Mucosa of descending colon (tissue), 3 donors: ENCODE results near the gene PDLIM7. TPM values are rescaled to one million over a fixed set of nuclear protein-coding genes. Genes with fewer than 3 reads are reported as not detected.

ENCODE experiments used
- ATAC-seq: fragments of 200-7000 bp; cut with Tn5 transposase; one replicate; pipeline ENCODE4 v1.9.1; 2020; ENCODE audit warnings: mild to moderate bottlenecking, moderate library complexity
- DNase-seq, 3 donors: peaks; one replicate each; pipeline ENCODE4 v3.0.0-alpha.2; 2020
- H3K36me3 ChIP-seq: fragments of 200-600 bp; one replicate; pipeline ENCODE4 v1.8.0; 2021; ENCODE audit warnings: low read depth, mild to moderate bottlenecking
- H3K4me1 ChIP-seq: fragments of 200-600 bp; one replicate; pipeline ENCODE4 v1.8.0; 2021; ENCODE audit warnings: low read depth, mild to moderate bottlenecking
- H3K4me3 ChIP-seq: fragments of 200-600 bp; one replicate; pipeline ENCODE4 v1.8.0; 2021; ENCODE audit warnings: mild to moderate bottlenecking
- H3K9me3 ChIP-seq: fragments of 200-600 bp; one replicate; pipeline ENCODE4 v1.8.0; 2021; ENCODE audit warnings: mild to moderate bottlenecking
- CTCF ChIP-seq: fragments of 200-600 bp; IDR thresholded peaks from one replicate; pipeline ENCODE4 v1.8.0; 2022; ENCODE audit warnings: antibody characterized with exemption, mild to moderate bottlenecking
- intact Hi-C, 2 donors: fragments of 100-400 bp; cut with DNase I in 1 of 2; cut with micrococcal nuclease in 1 of 2; formaldehyde crosslinking; loops; one replicate each; pipeline versions ENCODE4 v1.11.0 to v1.11.1; 2022; cut with DNase I, micrococcal nuclease
- total RNA-seq, 3 donors: library from RNA; stranded (reverse); fragmentation: NEBNext Ultra II Directional in 2 of 3; extraction: Animal tissue kit (Norgen Biotek cat#: 25700) in 2 of 3; gene quantifications; one replicate each; pipeline versions ENCODE4 v1.2.1 to v1.2.4, GENCODE V29; 2021 to 2023
- donor health status: DM: no; HTN: no; CAD: no; lungs with moderate emphysema.
- donor health status: DM: no; HTN: no; CAD: no.
- donor health status: DM: no; HTN: yes; CAD: no.

The PDLIM7 gene
- total RNA-seq, 3 donors from 2014 or later, result 12.9 to 333 (median 54.0) TPM

GRCh38 chr5:177526791-177527190 is 29.4 kb upstream of the PDLIM7 start:
- Histone ChIP-seq H3K4me3 (no peak overlapping the region), H3K4me1 (no peaks in the 10 kb centered on the region), H3K36me3 (peaks cover 4% of the 10 kb centered on the region), H3K9me3 (no peaks in the 10 kb centered on the region)
- ATAC-seq (no peak), DNase-seq (no peak)
- intact Hi-C loops, result no loop called here
- TF ChIP-seq CTCF, result no peak

- Histone ChIP-seq H3K9me3 (no peaks in the 10 kb centered on the region), H3K4me3 (no peak overlapping the region), H3K4me1 (no peaks in the 10 kb centered on the region), H3K36me3 (peaks cover 4% of the 10 kb centered on the region)
- intact Hi-C loops, result no loop called here
- DNase-seq (no peak), ATAC-seq (no peak)
- no peak for TF ChIP-seq CTCF
These were observed 28.8 kb upstream of the PDLIM7 start for GRCh38 chr5:177526191-177526590.

- TF ChIP-seq CTCF, result no peak
- Histone ChIP-seq H3K4me3 (no peak overlapping the region), H3K36me3 (peaks cover 4% of the 10 kb centered on the region), H3K9me3 (no peaks in the 10 kb centered on the region), H3K4me1 (no peaks in the 10 kb centered on the region)
- intact Hi-C loops, result no loop called here
- ATAC-seq, result no peak
- DNase-seq, result no peak
These were observed 27.7 kb upstream of the PDLIM7 start for GRCh38 chr5:177524941-177525655.

- no peaks in the 10 kb centered on the region for H3K9me3 ChIP-seq
- no peaks in the 10 kb centered on the region for H3K4me1 ChIP-seq
- H3K36me3 ChIP-seq, result peaks cover 4% of the 10 kb centered on the region
- H3K4me3 ChIP-seq, result no peak overlapping the region
- DNase-seq (no peak), ATAC-seq (no peak)
- intact Hi-C loops, result no loop called here
- TF ChIP-seq CTCF, result no peak
These were observed 27.1 kb upstream of the PDLIM7 start for GRCh38 chr5:177524539-177524900.

GRCh38 chr5:177523711-177524538 is 26.5 kb upstream of the PDLIM7 start:
- DNase-seq, result no peak
- no peak for TF ChIP-seq CTCF
- intact Hi-C loops, result no loop called here
- no peak for ATAC-seq
- H3K36me3 ChIP-seq, result peaks cover 4% of the 10 kb centered on the region
- H3K4me1 ChIP-seq, result peaks cover 2% of the 10 kb centered on the region
- no peak overlapping the region for H3K4me3 ChIP-seq
- no peaks in the 10 kb centered on the region for H3K9me3 ChIP-seq
